Endothelial cell of umbilical vein (primary cell): ENCODE data around the gene NPM1. TPM values are rescaled to one million over a fixed set of nuclear protein-coding genes. Genes with fewer than 3 reads are reported as not detected.

Experiments
- BruUV-seq: library from RNA; stranded (reverse); fragments of 400-500 nt; replicated peaks from 2 replicates; lab custom pipeline; 2021; lab: Mats Ljungman, UMichigan
- CTCF ChIA-PET: fragments of 300-600, 350-600 bp; sonication (Branson Sonifier 250); formaldehyde crosslinking; loops from one replicate; lab custom pipeline; 2021; ENCODE audit warnings: antibody characterized with exemption, inconsistent platforms; lab: Charles Lee
- POLR2A ChIA-PET: fragments of 300-600, 350-600 bp; sonication (Branson Sonifier 250); formaldehyde crosslinking; loops from one replicate; lab custom pipeline; 2021; ENCODE audit warnings: antibody characterized with exemption, inconsistent platforms; lab: Charles Lee
- DNase-seq: peaks from one replicate; pipeline ENCODE4 v3.0.0-alpha.2; 2011; ENCODE audit warnings: low read depth, low spot score
- FAIRE-seq: peaks from 2 replicates; lab custom pipeline; 2011; peaks lifted over from hg19 to GRCh38; lab: Jason Lieb, UNC
- H2AFZ ChIP-seq: 2 replicates; pipeline ENCODE4 v1.6.0; 2012; ENCODE audit warnings: low read depth, low read length, control low read depth, inconsistent platforms
- H3K27ac ChIP-seq: 2 replicates; pipeline ENCODE4 v1.5.1; 2011; ENCODE audit warnings: low read depth, mild to moderate bottlenecking, control low read depth, low read length, moderate library complexity; ENCODE audit not compliant: insufficient read depth
- H3K27me3 ChIP-seq, 2 experiments: 2 replicates each; pipeline versions ENCODE4 v1.6.0 to v1.6.1; 2011; ENCODE audit warnings: low read length in 2 of 2, mixed read lengths in 1 of 2; ENCODE audit not compliant: control insufficient read depth in 2 of 2, insufficient read depth in 2 of 2
- H3K36me3 ChIP-seq, 2 experiments: 2 replicates in 1 of 2; 3 replicates in 1 of 2; pipeline ENCODE4 v1.5.1; 2011; ENCODE audit warnings: low read length in 2 of 2, mild to moderate bottlenecking in 1 of 2, moderate library complexity in 1 of 2; ENCODE audit not compliant: control insufficient read depth in 2 of 2, insufficient read depth in 2 of 2; ENCODE audit errors: extremely low read depth in 1 of 2
- H3K4me1 ChIP-seq: 3 replicates; pipeline ENCODE4 v1.5.1; 2011; ENCODE audit warnings: mild to moderate bottlenecking, low read length; ENCODE audit not compliant: control insufficient read depth, insufficient read depth; ENCODE audit errors: extremely low read depth
- H3K4me2 ChIP-seq: 2 replicates; pipeline ENCODE4 v1.6.1; 2011; ENCODE audit warnings: low read length, control low read depth, mixed read lengths; ENCODE audit not compliant: insufficient read depth
- H3K4me3 ChIP-seq, 3 experiments: fragments of 200-600 bp in 1 of 3; sonication (generic), shearing (Covaris generic) in 1 of 3; replicated peaks in 1 of 3; 2 replicates each; pipeline ENCODE4 v1.5.1; 2011 to 2016; ENCODE audit warnings: control low read depth in 3 of 3, low read length in 3 of 3, mild to moderate bottlenecking in 2 of 3, inconsistent platforms in 1 of 3, low read depth in 1 of 3, moderate library complexity in 1 of 3; ENCODE audit not compliant: insufficient read depth in 1 of 3
- H3K79me2 ChIP-seq: 2 replicates; pipeline ENCODE4 v1.6.0; 2012; ENCODE audit warnings: low read length, inconsistent platforms; ENCODE audit not compliant: control insufficient read depth, insufficient read depth
- H3K9ac ChIP-seq: replicated peaks from 2 replicates; pipeline ENCODE3; 2011; ENCODE audit warnings: low read length, control low read depth; ENCODE audit not compliant: insufficient read depth; ENCODE audit errors: extremely low read depth
- H3K9me1 ChIP-seq: replicated peaks from 3 replicates; pipeline ENCODE4 v1.6.0; 2011; ENCODE audit warnings: mild to moderate bottlenecking, low read length; ENCODE audit not compliant: control insufficient read depth, insufficient read depth; ENCODE audit errors: extremely low read depth
- H3K9me3 ChIP-seq: replicated peaks from 2 replicates; pipeline ENCODE4 v1.5.1; 2012; ENCODE audit warnings: low read length, inconsistent platforms; ENCODE audit not compliant: control insufficient read depth, insufficient read depth
- H4K20me1 ChIP-seq: replicated peaks from 2 replicates; pipeline ENCODE3; 2011; ENCODE audit warnings: mild to moderate bottlenecking, low read length; ENCODE audit not compliant: control insufficient read depth, insufficient read depth; ENCODE audit errors: extremely low read depth
- EZH2 ChIP-seq: IDR thresholded peaks from 2 replicates; pipeline ENCODE4 v1.6.1; 2012; ENCODE audit warnings: borderline replicate concordance, low read depth, mild to moderate bottlenecking, moderate library complexity, low read length, inconsistent platforms; ENCODE audit not compliant: severe bottlenecking
- FOS ChIP-seq: IDR thresholded peaks from 2 replicates; pipeline ENCODE4 v1.6.1; 2011; ENCODE audit warnings: mild to moderate bottlenecking, low read length, moderate library complexity, borderline replicate concordance; ENCODE audit not compliant: insufficient read depth
- GATA2 ChIP-seq: IDR thresholded peaks from 2 replicates; pipeline ENCODE4 v1.7.0; 2011; ENCODE audit warnings: low read depth, mild to moderate bottlenecking, moderate library complexity, mixed read lengths, low read length; ENCODE audit not compliant: insufficient read length, insufficient read depth
- JUN ChIP-seq: IDR thresholded peaks from 2 replicates; pipeline ENCODE4 v1.6.1; 2011; ENCODE audit warnings: borderline replicate concordance, low read depth; ENCODE audit not compliant: insufficient read length, insufficient read depth
- MYC ChIP-seq: IDR thresholded peaks from one replicate; pipeline ENCODE4 v1.6.1; 2011; ENCODE audit warnings: mild to moderate bottlenecking, low read depth, low read length
- POLR2A ChIP-seq: IDR thresholded peaks from 2 replicates; pipeline ENCODE4 v1.6.1; 2012; ENCODE audit warnings: low read depth, mild to moderate bottlenecking, control low read depth, low read length
- POLR2AphosphoS5 ChIP-seq: IDR thresholded peaks from 2 replicates; pipeline ENCODE4 v1.6.1; 2012; ENCODE audit warnings: low read depth, mild to moderate bottlenecking, control low read depth, low read length, moderate library complexity; ENCODE audit not compliant: insufficient read depth
- dilution Hi-C: fragments of 300-500 bp; cut with MboI; formaldehyde crosslinking; loops from one replicate; pipeline ENCODE4 v1.15.0; 2019; ENCODE audit warnings: low sequenced_read_pairs; ENCODE audit not compliant: extremely low pct_ligation_motif_present
- intact Hi-C: fragments of 100-400 bp; cut with micrococcal nuclease; formaldehyde crosslinking; loops from one replicate; pipeline ENCODE4 v1.10.0; 2022
- polyA plus RNA-seq, 4 experiments: library from polyadenylated mRNA; depleted of rRNA in 3 of 4; stranded (reverse) in 3 of 4; unstranded in 1 of 4; fragments of >200 nt; gene quantifications; 2 replicates each; pipeline versions ENCODE4 v1.2.1 to v1.2.3, GENCODE V29; 2011 to 2012; ENCODE audit warnings: missing spikeins in 1 of 4
- total RNA-seq: library from RNA; stranded (reverse); gene quantifications from 2 replicates; pipeline ENCODE4 v1.2.3, GENCODE V29; 2021
- TF ChIP-seq, protein P1 (sequence below), 2 donors: IDR thresholded peaks; 1 replicate in 1 of 2; 2 replicates in 1 of 2; pipeline ENCODE4 v1.5.1; 2011; ENCODE audit warnings: low read length in 2 of 2, mild to moderate bottlenecking in 2 of 2, moderate library complexity in 2 of 2, control low read depth in 1 of 2, inconsistent platforms in 1 of 2, low read depth in 1 of 2; ENCODE audit not compliant: insufficient read depth in 1 of 2; ENCODE audit errors: extremely low read depth in 1 of 2
- TF ChIP-seq, protein P2 (sequence below): IDR thresholded peaks from 2 replicates; pipeline ENCODE4 v1.6.1; 2011; ENCODE audit not compliant: insufficient read depth, insufficient read length

The NPM1 gene
- total and polyA plus RNA-seq, 2 donors (not counting 3 experiments of a cell fraction or from before 2014, with no cell fraction given) = 618 to 1,695 TPM

GRCh38 chr5:171365351-171365750 is 22.3 kb upstream of the NPM1 start:
- FAIRE-seq = no peak

GRCh38 chr5:171366645-171367044 is 21.0 kb upstream of the NPM1 start:
- H3K4me3 ChIP-seq = no peak overlapping the region
- H3K9me3 ChIP-seq = no peaks in the 10 kb centered on the region
- no peak overlapping the region for H3K9ac ChIP-seq
- dilution Hi-C loops (no loop called here), intact Hi-C loops (no loop called here)
- H2AFZ ChIP-seq = no peak overlapping the region
- H3K79me2 ChIP-seq = no peaks in the 10 kb centered on the region
- H4K20me1 ChIP-seq = no peaks in the 10 kb centered on the region
- peaks cover 0 to 1% of the 10 kb centered on the region in 2 experiments for H3K27me3 ChIP-seq
- H3K36me3 ChIP-seq = no peaks in the 10 kb centered on the region
- FAIRE-seq (no peak), DNase-seq (no peak)
- no TSS peak for BruUV-seq
- no peak for TF ChIP-seq POLR2A
- no peak for TF ChIP-seq JUN
- TF ChIP-seq, protein P1, sequence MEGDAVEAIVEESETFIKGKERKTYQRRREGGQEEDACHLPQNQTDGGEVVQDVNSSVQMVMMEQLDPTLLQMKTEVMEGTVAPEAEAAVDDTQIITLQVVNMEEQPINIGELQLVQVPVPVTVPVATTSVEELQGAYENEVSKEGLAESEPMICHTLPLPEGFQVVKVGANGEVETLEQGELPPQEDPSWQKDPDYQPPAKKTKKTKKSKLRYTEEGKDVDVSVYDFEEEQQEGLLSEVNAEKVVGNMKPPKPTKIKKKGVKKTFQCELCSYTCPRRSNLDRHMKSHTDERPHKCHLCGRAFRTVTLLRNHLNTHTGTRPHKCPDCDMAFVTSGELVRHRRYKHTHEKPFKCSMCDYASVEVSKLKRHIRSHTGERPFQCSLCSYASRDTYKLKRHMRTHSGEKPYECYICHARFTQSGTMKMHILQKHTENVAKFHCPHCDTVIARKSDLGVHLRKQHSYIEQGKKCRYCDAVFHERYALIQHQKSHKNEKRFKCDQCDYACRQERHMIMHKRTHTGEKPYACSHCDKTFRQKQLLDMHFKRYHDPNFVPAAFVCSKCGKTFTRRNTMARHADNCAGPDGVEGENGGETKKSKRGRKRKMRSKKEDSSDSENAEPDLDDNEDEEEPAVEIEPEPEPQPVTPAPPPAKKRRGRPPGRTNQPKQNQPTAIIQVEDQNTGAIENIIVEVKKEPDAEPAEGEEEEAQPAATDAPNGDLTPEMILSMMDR (IDR thresholded peaks at IDR 0.05; ENCODE audit: extremely low read depth in 1 of 2, insufficient read depth in 1 of 2, low read depth in 1 of 2, low read length in 2 of 2) = no peak
- TF ChIP-seq POLR2AphosphoS5 = no peak
- TF ChIP-seq, protein P2, sequence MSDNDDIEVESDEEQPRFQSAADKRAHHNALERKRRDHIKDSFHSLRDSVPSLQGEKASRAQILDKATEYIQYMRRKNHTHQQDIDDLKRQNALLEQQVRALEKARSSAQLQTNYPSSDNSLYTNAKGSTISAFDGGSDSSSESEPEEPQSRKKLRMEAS = no peak
- no peak for TF ChIP-seq GATA2
- TF ChIP-seq FOS = no peak
- no peak for TF ChIP-seq EZH2
- TF ChIP-seq MYC = no peak
- H3K4me1 ChIP-seq = no peaks in the 10 kb centered on the region
- no peaks in the 10 kb centered on the region for H3K9me1 ChIP-seq
- CTCF ChIA-PET = interaction anchor here (1.1 kb wide), 1 partner anchor 10 kb away, joined by 5 read pairs; no protein-coding TSS in a partner anchor
- POLR2A ChIA-PET = no interaction called here
- no peak overlapping the region for H3K4me2 ChIP-seq
- no peak overlapping the region for H3K27ac ChIP-seq

More at GRCh38 chr5:171365351-171365750, 22.3 kb upstream of the NPM1 start:
- TF ChIP-seq, protein P1 (IDR thresholded peaks at IDR 0.05; ENCODE audit: extremely low read depth in 1 of 2, insufficient read depth in 1 of 2, low read depth in 1 of 2, low read length in 2 of 2) = peak; percentile 50 to 62
- TF ChIP-seq POLR2A (no peak), GATA2 (no peak), JUN (no peak), POLR2AphosphoS5 (no peak)
- H3K79me2 ChIP-seq = no peaks in the 10 kb centered on the region
- ChIA-PET CTCF (interaction anchor here (0.8 to 1.5 kb wide), 6 partner anchors 12 to 694 kb away, joined by 3 to 8 read pairs (median 3); no protein-coding TSS in a partner anchor), POLR2A (no interaction called here)
- DNase-seq = peak; percentile 34
- no peaks in the 10 kb centered on the region for H3K9me1 ChIP-seq
- H3K4me2 ChIP-seq = no peak overlapping the region
- BruUV-seq = no TSS peak
- H3K9me3 ChIP-seq = no peaks in the 10 kb centered on the region
- H3K9ac ChIP-seq = no peak overlapping the region
- no peaks in the 10 kb centered on the region for H4K20me1 ChIP-seq
- no peak overlapping the region for H2AFZ ChIP-seq
- dilution Hi-C loops (no loop called here), intact Hi-C loops (no loop called here)
- H3K4me1 ChIP-seq = no peaks in the 10 kb centered on the region
- no peak overlapping the region for H3K4me3 ChIP-seq
- H3K36me3 ChIP-seq = no peaks in the 10 kb centered on the region
- H3K27ac ChIP-seq = no peak overlapping the region
- peaks cover 0 to 1% of the 10 kb centered on the region in 2 experiments for H3K27me3 ChIP-seq
